Fibroblast of the aortic adventitia (primary cell): Measurements from ENCODE around the gene FEM1C. TPM values are rescaled to one million over a fixed set of nuclear protein-coding genes. Genes with fewer than 3 reads are reported as not detected.
A peak's percentile ranks its signal among the peaks of the same experiment; 100 is the strongest.

Experiments
- DNase-seq: peaks from one replicate; pipeline ENCODE4 v3.0.0-alpha.2; 2010; ENCODE audit warnings: low read depth
- H3K4me3 ChIP-seq: 2 replicates; pipeline ENCODE4 v1.5.1; 2011; ENCODE audit warnings: low read depth, mild to moderate bottlenecking, control low read depth, low read length, moderate library complexity
- CTCF ChIP-seq: IDR thresholded peaks from 2 replicates; pipeline ENCODE4 v1.5.1; 2011; ENCODE audit warnings: mild to moderate bottlenecking, low read length, control low read depth, inconsistent platforms; ENCODE audit not compliant: insufficient read depth
- total RNA-seq: library from RNA; depleted of rRNA; stranded (reverse); fragments of >200 nt; gene quantifications from 2 replicates; pipeline ENCODE4 v1.2.3, GENCODE V29; 2012; ENCODE audit warnings: low replicate concordance

The FEM1C gene
- total RNA-seq, 1 donor: 31.7 TPM

GRCh38 chr5:115583474-115583873 is 38.9 kb upstream of the FEM1C start:
- no peak overlapping the region for H3K4me3 ChIP-seq
- no peak for TF ChIP-seq CTCF
- peak; percentile 83 for DNase-seq

- TF ChIP-seq CTCF: no peak
- no peak overlapping the region for H3K4me3 ChIP-seq
- no peak for DNase-seq
These were observed 36.4 kb upstream of the FEM1C start for GRCh38 chr5:115580941-115581340.

GRCh38 chr5:115579747-115580173 is 35.2 kb upstream of the FEM1C start:
- peak; percentile 23 for DNase-seq
- no peak overlapping the region for H3K4me3 ChIP-seq
- TF ChIP-seq CTCF: no peak

GRCh38 chr5:115579216-115579615 is 34.6 kb upstream of the FEM1C start:
- H3K4me3 ChIP-seq: no peak overlapping the region
- no peak for DNase-seq
- no peak for TF ChIP-seq CTCF

- DNase-seq: no peak
- no peak for TF ChIP-seq CTCF
- H3K4me3 ChIP-seq: no peak overlapping the region
These were observed 34.1 kb upstream of the FEM1C start for GRCh38 chr5:115578657-115579056.

GRCh38 chr5:115577741-115578140 is 33.2 kb upstream of the FEM1C start:
- no peak overlapping the region for H3K4me3 ChIP-seq
- DNase-seq: no peak
- TF ChIP-seq CTCF: no peak

GRCh38 chr5:115577329-115577728 is 32.8 kb upstream of the FEM1C start:
- no peak for TF ChIP-seq CTCF
- no peak for DNase-seq
- no peak overlapping the region for H3K4me3 ChIP-seq
